WTC11 (cell line): Measurements from ENCODE around the gene EREG.

Source experiments
- CREM ChIP-seq: sonication (generic); formaldehyde crosslinking; IDR thresholded peaks from 2 replicates; pipeline ENCODE4 v1.8.1; 2022; ENCODE audit warnings: mild to moderate bottlenecking, missing genetic modification reagents, moderate library complexity
- FOXK1 ChIP-seq: sonication (generic); formaldehyde crosslinking; IDR thresholded peaks from 2 replicates; pipeline ENCODE4 v1.8.0; 2022; ENCODE audit warnings: mild to moderate bottlenecking, moderate library complexity, missing genetic modification reagents
- ZNF232 ChIP-seq: sonication (generic); formaldehyde crosslinking; IDR thresholded peaks from 2 replicates; pipeline ENCODE4 v1.8.0; 2022; ENCODE audit warnings: mild to moderate bottlenecking, missing genetic modification reagents
- ZNF263 ChIP-seq: sonication (generic); formaldehyde crosslinking; IDR thresholded peaks from 2 replicates; pipeline ENCODE4 v1.8.1; 2022; ENCODE audit warnings: low read depth, mild to moderate bottlenecking, moderate library complexity, missing genetic modification reagents
- TF ChIP-seq, protein P1 (sequence below): sonication (generic); formaldehyde crosslinking; IDR thresholded peaks from 2 replicates; pipeline ENCODE4 v1.8.0; 2022; ENCODE audit warnings: mild to moderate bottlenecking, missing genetic modification reagents
- TF ChIP-seq, protein P2 (sequence below): fragments of 200-600 bp; IDR thresholded peaks from 2 replicates; pipeline ENCODE4 v1.8.0; 2022; ENCODE audit warnings: antibody characterized with exemption
- TF ChIP-seq, protein P3 (sequence below): fragments of 250-450 bp; sonication (Bioruptor Pico); IDR thresholded peaks from 2 replicates; pipeline ENCODE4 v2.1.2; 2022; ENCODE audit warnings: mild to moderate bottlenecking, moderate library complexity
- TF ChIP-seq, protein P4 (sequence below): fragments of 250-450 bp; sonication (Bioruptor Pico); IDR thresholded peaks from 2 replicates; pipeline ENCODE4 v1.9.0; 2021; ENCODE audit warnings: mild to moderate bottlenecking, borderline replicate concordance

DNA sequence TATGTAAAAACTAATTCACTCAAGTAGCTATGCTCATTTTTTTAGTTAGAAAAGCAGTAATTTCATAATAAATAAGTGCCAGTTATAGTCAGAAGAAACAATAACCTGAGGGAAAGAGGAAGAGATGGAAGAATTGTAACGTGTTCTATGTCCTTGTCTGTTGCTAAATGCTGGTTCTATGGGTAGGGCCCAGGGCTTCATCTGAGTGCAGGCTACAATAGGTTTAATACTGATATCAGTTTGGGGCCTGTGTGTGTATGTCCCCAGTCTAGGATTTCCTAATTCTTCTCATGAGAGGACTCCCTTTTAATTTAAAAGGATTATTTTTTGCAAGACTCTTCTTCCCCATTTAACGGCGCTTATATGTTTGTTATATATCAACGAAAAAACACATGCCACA is 3.3 kb upstream of the EREG start:
- TF ChIP-seq CREM (CRISPR knock-in tag) (no peak), ZNF263 (CRISPR knock-in tag) (no peak), ZNF232 (CRISPR knock-in tag) (no peak), FOXK1 (CRISPR knock-in tag) (no peak)
- TF ChIP-seq, protein P1, sequence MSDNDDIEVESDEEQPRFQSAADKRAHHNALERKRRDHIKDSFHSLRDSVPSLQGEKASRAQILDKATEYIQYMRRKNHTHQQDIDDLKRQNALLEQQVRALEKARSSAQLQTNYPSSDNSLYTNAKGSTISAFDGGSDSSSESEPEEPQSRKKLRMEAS (CRISPR knock-in tag): no peak
- TF ChIP-seq, protein P2, sequence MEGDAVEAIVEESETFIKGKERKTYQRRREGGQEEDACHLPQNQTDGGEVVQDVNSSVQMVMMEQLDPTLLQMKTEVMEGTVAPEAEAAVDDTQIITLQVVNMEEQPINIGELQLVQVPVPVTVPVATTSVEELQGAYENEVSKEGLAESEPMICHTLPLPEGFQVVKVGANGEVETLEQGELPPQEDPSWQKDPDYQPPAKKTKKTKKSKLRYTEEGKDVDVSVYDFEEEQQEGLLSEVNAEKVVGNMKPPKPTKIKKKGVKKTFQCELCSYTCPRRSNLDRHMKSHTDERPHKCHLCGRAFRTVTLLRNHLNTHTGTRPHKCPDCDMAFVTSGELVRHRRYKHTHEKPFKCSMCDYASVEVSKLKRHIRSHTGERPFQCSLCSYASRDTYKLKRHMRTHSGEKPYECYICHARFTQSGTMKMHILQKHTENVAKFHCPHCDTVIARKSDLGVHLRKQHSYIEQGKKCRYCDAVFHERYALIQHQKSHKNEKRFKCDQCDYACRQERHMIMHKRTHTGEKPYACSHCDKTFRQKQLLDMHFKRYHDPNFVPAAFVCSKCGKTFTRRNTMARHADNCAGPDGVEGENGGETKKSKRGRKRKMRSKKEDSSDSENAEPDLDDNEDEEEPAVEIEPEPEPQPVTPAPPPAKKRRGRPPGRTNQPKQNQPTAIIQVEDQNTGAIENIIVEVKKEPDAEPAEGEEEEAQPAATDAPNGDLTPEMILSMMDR: no peak
- TF ChIP-seq, protein P3, sequence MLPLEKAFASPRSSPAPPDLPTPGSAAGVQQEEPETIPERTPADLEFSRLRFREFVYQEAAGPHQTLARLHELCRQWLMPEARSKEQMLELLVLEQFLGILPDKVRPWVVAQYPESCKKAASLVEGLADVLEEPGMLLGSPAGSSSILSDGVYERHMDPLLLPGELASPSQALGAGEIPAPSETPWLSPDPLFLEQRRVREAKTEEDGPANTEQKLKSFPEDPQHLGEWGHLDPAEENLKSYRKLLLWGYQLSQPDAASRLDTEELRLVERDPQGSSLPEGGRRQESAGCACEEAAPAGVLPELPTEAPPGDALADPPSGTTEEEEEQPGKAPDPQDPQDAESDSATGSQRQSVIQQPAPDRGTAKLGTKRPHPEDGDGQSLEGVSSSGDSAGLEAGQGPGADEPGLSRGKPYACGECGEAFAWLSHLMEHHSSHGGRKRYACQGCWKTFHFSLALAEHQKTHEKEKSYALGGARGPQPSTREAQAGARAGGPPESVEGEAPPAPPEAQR (CRISPR knock-in tag): no peak
- TF ChIP-seq, protein P4, sequence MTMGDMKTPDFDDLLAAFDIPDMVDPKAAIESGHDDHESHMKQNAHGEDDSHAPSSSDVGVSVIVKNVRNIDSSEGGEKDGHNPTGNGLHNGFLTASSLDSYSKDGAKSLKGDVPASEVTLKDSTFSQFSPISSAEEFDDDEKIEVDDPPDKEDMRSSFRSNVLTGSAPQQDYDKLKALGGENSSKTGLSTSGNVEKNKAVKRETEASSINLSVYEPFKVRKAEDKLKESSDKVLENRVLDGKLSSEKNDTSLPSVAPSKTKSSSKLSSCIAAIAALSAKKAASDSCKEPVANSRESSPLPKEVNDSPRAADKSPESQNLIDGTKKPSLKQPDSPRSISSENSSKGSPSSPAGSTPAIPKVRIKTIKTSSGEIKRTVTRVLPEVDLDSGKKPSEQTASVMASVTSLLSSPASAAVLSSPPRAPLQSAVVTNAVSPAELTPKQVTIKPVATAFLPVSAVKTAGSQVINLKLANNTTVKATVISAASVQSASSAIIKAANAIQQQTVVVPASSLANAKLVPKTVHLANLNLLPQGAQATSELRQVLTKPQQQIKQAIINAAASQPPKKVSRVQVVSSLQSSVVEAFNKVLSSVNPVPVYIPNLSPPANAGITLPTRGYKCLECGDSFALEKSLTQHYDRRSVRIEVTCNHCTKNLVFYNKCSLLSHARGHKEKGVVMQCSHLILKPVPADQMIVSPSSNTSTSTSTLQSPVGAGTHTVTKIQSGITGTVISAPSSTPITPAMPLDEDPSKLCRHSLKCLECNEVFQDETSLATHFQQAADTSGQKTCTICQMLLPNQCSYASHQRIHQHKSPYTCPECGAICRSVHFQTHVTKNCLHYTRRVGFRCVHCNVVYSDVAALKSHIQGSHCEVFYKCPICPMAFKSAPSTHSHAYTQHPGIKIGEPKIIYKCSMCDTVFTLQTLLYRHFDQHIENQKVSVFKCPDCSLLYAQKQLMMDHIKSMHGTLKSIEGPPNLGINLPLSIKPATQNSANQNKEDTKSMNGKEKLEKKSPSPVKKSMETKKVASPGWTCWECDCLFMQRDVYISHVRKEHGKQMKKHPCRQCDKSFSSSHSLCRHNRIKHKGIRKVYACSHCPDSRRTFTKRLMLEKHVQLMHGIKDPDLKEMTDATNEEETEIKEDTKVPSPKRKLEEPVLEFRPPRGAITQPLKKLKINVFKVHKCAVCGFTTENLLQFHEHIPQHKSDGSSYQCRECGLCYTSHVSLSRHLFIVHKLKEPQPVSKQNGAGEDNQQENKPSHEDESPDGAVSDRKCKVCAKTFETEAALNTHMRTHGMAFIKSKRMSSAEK: no peak
